Body of pancreas (tissue), 4 donors: ENCODE results near the gene WWOX.

Experiments used
- CTCF ChIP-seq, 7 experiments: fragments of 450-650 bp in 4 of 7; fragments of 200-600 bp in 3 of 7; sonication (generic) in 3 of 7; IDR thresholded peaks; one replicate each; pipeline ENCODE4 v1.5.1; 2016 to 2019; ENCODE audit warnings: antibody characterized with exemption in 7 of 7
- POLR2A ChIP-seq, 3 donors: fragments of 450-650 bp; IDR thresholded peaks; one replicate each; pipeline ENCODE4 v1.6.1; 2016; ENCODE audit warnings: antibody characterized with exemption in 3 of 3, mild to moderate bottlenecking in 2 of 3

- TF ChIP-seq CTCF (IDR thresholded peaks at IDR 0.05), result no peak
- no peak for TF ChIP-seq POLR2A (IDR thresholded peaks at IDR 0.05)
These were observed 1162.6 kb downstream of the WWOX start for GRCh38 chr16:79261944-79262552.
